Bronchial epithelial cell (primary cell): ENCODE results near the gene CLVS2. TPM values are rescaled to one million over a fixed set of nuclear protein-coding genes. Genes with fewer than 3 reads are reported as not detected.

Experiments used
- DNase-seq: peaks from one replicate; pipeline ENCODE4 v3.0.0-alpha.2; 2010; ENCODE audit warnings: low read depth
- FAIRE-seq: peaks from 2 replicates; lab custom pipeline; 2011; peaks lifted over from hg19 to GRCh38; lab: Jason Lieb, UNC
- H3K27me3 ChIP-seq: 2 replicates; pipeline ENCODE4 v1.5.1; 2011; ENCODE audit warnings: low read length; ENCODE audit not compliant: control insufficient read depth, insufficient read depth
- H3K36me3 ChIP-seq: 2 replicates; pipeline ENCODE4 v1.5.1; 2011; ENCODE audit warnings: low read length; ENCODE audit not compliant: control insufficient read depth, insufficient read depth
- H3K4me3 ChIP-seq: 2 replicates; pipeline ENCODE4 v1.5.1; 2011; ENCODE audit warnings: mild to moderate bottlenecking, low read depth, low read length, control low read depth
- total RNA-seq: library from RNA; depleted of rRNA; stranded (reverse); fragments of >200 nt; gene quantifications from 2 replicates; pipeline ENCODE4 v1.2.1, GENCODE V29; 2014
- TF ChIP-seq, protein P1 (sequence below): IDR thresholded peaks from 2 replicates; pipeline ENCODE4 v1.5.1; 2011; ENCODE audit warnings: mild to moderate bottlenecking, moderate library complexity, low read length, control low read depth, inconsistent platforms; ENCODE audit not compliant: insufficient read depth, severe bottlenecking

Gene CLVS2
- total RNA-seq, 1 donor from 2014 or later = not detected

DNA sequence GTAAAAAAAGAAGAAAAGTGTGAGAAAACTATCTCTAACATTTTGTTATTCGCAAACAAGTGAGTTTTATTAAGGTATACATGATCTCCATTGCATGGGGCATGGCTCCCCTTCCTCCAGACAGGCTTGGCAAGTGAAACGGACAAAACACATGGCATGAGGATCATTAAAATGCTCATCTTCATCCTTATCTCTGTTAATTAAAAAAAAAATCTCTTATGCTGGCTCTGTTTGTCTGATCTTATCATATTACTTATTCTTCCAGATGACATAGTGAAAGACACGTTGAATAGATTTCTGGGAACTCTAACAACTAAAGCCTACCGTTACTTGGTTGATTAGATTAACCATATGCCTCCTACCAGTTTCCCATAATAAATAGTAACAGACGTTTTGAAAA lies 89.4 kb downstream of the CLVS2 start:
- no peak overlapping the region for H3K4me3 ChIP-seq
- TF ChIP-seq, protein P1, sequence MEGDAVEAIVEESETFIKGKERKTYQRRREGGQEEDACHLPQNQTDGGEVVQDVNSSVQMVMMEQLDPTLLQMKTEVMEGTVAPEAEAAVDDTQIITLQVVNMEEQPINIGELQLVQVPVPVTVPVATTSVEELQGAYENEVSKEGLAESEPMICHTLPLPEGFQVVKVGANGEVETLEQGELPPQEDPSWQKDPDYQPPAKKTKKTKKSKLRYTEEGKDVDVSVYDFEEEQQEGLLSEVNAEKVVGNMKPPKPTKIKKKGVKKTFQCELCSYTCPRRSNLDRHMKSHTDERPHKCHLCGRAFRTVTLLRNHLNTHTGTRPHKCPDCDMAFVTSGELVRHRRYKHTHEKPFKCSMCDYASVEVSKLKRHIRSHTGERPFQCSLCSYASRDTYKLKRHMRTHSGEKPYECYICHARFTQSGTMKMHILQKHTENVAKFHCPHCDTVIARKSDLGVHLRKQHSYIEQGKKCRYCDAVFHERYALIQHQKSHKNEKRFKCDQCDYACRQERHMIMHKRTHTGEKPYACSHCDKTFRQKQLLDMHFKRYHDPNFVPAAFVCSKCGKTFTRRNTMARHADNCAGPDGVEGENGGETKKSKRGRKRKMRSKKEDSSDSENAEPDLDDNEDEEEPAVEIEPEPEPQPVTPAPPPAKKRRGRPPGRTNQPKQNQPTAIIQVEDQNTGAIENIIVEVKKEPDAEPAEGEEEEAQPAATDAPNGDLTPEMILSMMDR = no peak
- FAIRE-seq (no peak), DNase-seq (no peak)
- H3K27me3 ChIP-seq = no peaks in the 10 kb centered on the region
- no peaks in the 10 kb centered on the region for H3K36me3 ChIP-seq

DNA sequence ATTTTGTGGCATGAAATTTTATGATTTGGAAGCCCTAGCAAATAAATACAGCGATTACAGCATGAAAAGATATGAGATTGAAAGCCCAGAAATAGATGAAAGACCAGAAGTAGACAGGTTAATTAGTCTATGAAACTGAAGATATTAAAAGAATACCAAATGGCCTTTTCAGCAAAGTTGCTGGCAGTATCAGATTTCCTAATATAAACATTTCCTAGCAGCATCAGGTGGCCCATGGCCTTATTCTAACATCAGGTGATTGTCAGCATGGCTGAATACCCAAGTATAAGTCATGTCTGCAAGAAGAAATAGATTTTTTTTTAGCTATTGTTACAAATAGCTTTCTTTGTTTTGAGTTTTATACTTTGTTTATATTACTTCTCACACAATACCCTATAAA lies 93.2 kb downstream of the CLVS2 start:
- TF ChIP-seq, protein P1 = no peak
- peak; percentile 11 for DNase-seq
- FAIRE-seq = no peak

DNA sequence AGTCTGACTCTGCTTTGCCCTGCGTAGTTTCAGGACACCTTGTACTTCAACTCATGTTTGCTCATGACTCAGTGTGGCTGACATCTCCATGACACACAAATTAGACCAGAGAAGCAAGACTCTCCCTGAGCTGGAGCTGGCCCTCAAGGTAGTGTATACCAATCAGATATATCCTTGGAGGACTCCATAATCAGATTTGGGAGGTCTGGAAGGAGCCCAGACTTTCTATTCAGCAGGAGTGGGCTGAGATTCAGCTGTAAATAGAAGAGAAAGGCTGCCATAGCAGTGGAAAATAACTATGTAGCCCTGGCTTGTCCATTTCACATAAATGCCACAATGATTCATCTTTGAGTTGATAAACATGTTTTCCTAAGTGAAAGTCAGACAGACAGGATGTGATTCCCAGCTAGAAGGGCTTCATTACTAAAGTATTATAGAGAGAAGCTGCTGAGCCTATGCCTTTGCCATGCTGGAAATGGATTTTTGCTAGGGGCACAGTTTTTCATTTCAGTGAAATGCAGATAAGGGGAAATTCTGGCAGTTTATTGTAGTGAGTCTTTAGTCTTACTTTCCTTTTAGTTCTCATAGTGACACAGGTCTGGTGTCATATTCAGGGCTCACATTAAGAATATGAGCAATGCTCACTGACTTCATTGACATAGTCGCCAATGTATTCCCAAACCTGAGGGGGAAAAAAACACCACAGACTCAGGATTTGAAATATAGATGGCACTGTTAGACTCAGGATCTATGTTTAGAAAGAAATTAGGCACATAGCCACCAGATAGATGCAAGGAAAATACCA lies 95.3 kb downstream of the CLVS2 start:
- Histone ChIP-seq H3K4me3 (no peak overlapping the region), H3K36me3 (no peaks in the 10 kb centered on the region), H3K27me3 (no peaks in the 10 kb centered on the region)
- DNase-seq (peak; percentile 97), FAIRE-seq (peak; percentile 97)
- TF ChIP-seq, protein P1 = no peak

More for the DNA sequence above, 93.2 kb downstream of the CLVS2 start:
- Histone ChIP-seq H3K4me3 (no peak overlapping the region), H3K36me3 (no peaks in the 10 kb centered on the region), H3K27me3 (no peaks in the 10 kb centered on the region)

DNA sequence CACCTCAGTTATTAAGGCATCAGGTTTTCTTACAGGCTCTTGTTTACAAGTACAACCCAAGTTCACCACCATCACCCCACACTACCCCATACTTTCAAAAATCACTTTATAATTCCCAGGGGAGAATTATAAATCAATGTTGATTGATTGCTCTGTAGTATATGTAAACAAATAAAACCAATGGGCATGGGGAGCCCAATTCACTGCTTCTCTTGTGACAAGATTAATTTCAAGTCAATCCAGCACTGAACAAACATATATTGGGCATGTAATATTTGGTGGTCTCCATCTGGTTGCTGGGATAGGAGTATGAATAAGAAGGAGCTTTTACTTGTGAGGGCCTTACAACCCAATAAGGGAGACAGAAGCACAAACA lies 95.8 kb downstream of the CLVS2 start:
- DNase-seq (no peak), FAIRE-seq (no peak)
- H3K36me3 ChIP-seq = no peaks in the 10 kb centered on the region

DNA sequence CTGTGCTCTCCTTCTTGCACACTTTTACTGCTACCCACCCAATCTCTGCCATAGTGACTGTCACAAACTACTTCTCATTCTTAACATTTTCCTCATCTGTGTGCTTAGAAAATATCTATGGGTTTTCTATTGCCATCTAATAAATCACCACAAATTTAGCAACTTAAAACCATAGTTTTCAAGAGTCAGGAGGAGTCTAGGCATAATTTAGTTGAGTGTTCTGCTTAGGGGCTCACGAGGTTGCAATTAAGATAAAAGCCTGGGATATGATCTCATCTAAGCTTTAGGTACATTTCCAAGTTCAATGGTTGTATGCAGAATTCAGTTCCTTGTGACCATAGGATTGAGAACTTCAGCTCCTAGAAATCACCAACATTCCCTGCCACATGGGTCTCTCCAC lies 98.8 kb downstream of the CLVS2 start:
- FAIRE-seq (no peak), DNase-seq (no peak)
- H3K4me3 ChIP-seq = no peak overlapping the region
- TF ChIP-seq, protein P1 = no peak
- no peaks in the 10 kb centered on the region for H3K36me3 ChIP-seq
- H3K27me3 ChIP-seq = no peaks in the 10 kb centered on the region

More for the DNA sequence above, 95.8 kb downstream of the CLVS2 start:
- no peaks in the 10 kb centered on the region for H3K27me3 ChIP-seq
- no peak overlapping the region for H3K4me3 ChIP-seq
- TF ChIP-seq, protein P1 = no peak

DNA sequence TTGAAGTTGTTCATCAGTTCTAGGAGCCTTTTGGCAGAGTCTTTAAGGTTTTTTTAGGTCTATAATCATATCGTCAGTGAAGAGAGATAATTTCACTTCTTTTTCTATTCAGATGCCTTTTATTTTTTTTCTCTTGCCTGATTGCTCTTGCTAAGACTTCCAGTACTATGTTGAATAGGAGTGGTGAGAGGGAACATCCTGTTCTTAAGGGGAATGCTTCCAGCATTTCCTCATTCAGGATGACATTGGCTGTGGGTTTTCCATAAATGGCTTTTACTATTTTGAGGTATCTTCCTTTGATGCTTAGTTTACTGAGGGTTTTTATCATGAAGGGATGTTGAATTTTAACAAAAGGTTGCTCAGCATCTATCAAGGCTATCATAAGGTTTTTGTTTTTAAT lies 109.5 kb downstream of the CLVS2 start:
- TF ChIP-seq, protein P1 = no peak
- Histone ChIP-seq H3K36me3 (no peaks in the 10 kb centered on the region), H3K27me3 (no peaks in the 10 kb centered on the region), H3K4me3 (no peak overlapping the region)
- FAIRE-seq = no peak
- peak; percentile 28 for DNase-seq
